Activated CD8-positive, alpha-beta T cell treated with anti-CD3 and anti-CD28 coated beads for 36 hours (primary cell): Measurements from ENCODE around the gene DNM2. TPM values are rescaled to one million over a fixed set of nuclear protein-coding genes. Genes with fewer than 3 reads are reported as not detected.
"Not testable (repeated sequence)": the region's sequence is repeated elsewhere in the genome, so short reads cannot be mapped to it uniquely, and the experiment has no call there.

Experiments
- ATAC-seq: fragments of 200-7000 bp; cut with Tn5 transposase; one replicate; pipeline ENCODE4 v1.10.0; 2021; ENCODE audit warnings: mild to moderate bottlenecking, moderate library complexity
- CTCF ChIA-PET: fragments of 350-600 bp; sonication (Branson Sonifier 250); formaldehyde crosslinking; loops from one replicate; lab custom pipeline; 2021; ENCODE audit warnings: antibody characterized with exemption; lab: Charles Lee
- POLR2A ChIA-PET: fragments of 350-600 bp; sonication (Branson Sonifier 250); formaldehyde crosslinking; loops from one replicate; lab custom pipeline; 2021; ENCODE audit warnings: antibody characterized with exemption; lab: Charles Lee
- DNase-seq: peaks from one replicate; pipeline ENCODE4 v3.0.0-alpha.2; 2020
- H3K27ac Mint-ChIP-seq: one replicate; pipeline ENCODE4 v1.8.0; 2021; ENCODE audit warnings: mild to moderate bottlenecking, mixed read lengths
- H3K27me3 Mint-ChIP-seq: one replicate; pipeline ENCODE4 v1.8.0; 2021; ENCODE audit warnings: mixed read lengths
- H3K36me3 Mint-ChIP-seq: one replicate; pipeline ENCODE4 v1.8.0; 2021; ENCODE audit warnings: low read depth, mixed read lengths
- H3K4me1 Mint-ChIP-seq: one replicate; pipeline ENCODE4 v1.8.0; 2021; ENCODE audit warnings: low read depth, mixed read lengths
- H3K4me3 Mint-ChIP-seq: one replicate; pipeline ENCODE4 v1.8.0; 2021; ENCODE audit warnings: mild to moderate bottlenecking, moderate library complexity, mixed read lengths
- H3K9me3 Mint-ChIP-seq: one replicate; pipeline ENCODE4 v1.8.0; 2021; ENCODE audit warnings: mixed read lengths
- CTCF ChIP-seq: fragments of 200-600 bp; IDR thresholded peaks from one replicate; pipeline ENCODE4 v1.8.0; 2022; ENCODE audit warnings: antibody characterized with exemption, mild to moderate bottlenecking
- intact Hi-C: fragments of 100-400 bp; cut with micrococcal nuclease; formaldehyde crosslinking; loops from one replicate; pipeline ENCODE4 v1.10.0; 2022
- total RNA-seq, 2 experiments: library from RNA; stranded (reverse); gene quantifications; one replicate each; pipeline ENCODE4 v1.2.3, GENCODE V29; 2021

Gene DNM2
- 100 to 1,000 TPM; 151 to 153 TPM for total RNA-seq

DNA sequence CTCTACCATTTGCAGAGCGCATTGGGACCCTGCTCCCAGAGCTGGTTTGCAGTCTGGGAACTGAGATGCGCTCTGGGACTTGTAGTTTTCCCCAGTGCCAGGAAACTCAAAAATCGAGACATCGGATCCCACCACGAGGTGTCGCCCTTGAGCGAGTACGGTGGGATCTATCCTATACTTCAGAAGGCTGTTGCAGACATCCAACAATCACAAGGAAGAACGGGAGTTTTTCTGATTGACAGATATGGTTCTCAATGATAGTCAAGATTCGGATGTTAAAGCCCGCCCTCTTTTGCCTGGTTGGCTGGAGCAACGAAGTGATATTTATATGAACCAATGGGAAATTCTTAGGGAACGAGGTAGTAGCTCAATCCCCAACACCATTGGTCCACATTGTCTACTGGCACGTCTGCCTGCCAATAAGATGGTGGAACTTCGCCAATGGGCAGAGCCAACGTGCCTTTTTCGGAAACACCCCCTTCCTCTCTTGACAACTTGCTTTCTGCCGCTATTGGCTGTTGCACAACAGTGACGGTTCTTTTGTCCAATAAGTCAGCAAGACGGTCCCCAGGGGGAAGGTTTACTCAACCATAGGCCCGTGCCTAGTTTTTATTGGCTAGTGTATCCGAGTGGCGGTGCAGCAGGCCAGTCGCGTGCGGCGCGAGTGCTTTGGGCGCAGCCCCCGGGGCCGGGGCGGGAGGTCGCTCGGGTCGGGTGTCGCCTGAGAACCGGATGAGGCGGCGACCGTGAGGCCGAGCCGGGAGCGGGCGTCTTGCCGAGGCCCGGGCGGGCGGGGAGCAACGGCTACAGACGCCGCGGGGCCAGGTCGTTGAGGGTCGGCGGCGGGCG lies at the start of gene DNM2:
Gene DNM2 (plus strand): TSS at position 724 of the 849 bp plus-strand sequence. CDS start 164 bp downstream, outside the sequence.
- DNase-seq (peak; percentile 98), ATAC-seq (peak; percentile 91)
- peaks cover 30% of the 10 kb centered on the region for H3K4me1 Mint-ChIP-seq
- TF ChIP-seq CTCF = peak; percentile 62
- intact Hi-C loops = loop anchor here (5.0 kb wide), 2 partner anchors 40 to 145 kb away; no protein-coding TSS in a partner anchor
- H3K9me3 Mint-ChIP-seq = no peaks in the 10 kb centered on the region
- H3K4me3 Mint-ChIP-seq = peak within 1 kb of the TSS; percentile 96
- H3K27me3 Mint-ChIP-seq = no peaks in the 10 kb centered on the region
- peaks cover 11% of the 10 kb centered on the region for H3K36me3 Mint-ChIP-seq
- ChIA-PET CTCF (interaction anchor here (0.7 to 6.6 kb wide), 52 partner anchors 9 to 325 kb away, joined by 3 to 87 read pairs (median 5); partner anchors contain the start of genes CARM1, QTRT1 and TMED1), POLR2A (interaction anchor here (0.6 to 2.4 kb wide), 14 partner anchors 13 to 175 kb away, joined by 3 to 13 read pairs (median 4); partner anchors contain the start of genes QTRT1 and TMED1)
- H3K27ac Mint-ChIP-seq = peak within 1 kb of the TSS; percentile 87

DNA sequence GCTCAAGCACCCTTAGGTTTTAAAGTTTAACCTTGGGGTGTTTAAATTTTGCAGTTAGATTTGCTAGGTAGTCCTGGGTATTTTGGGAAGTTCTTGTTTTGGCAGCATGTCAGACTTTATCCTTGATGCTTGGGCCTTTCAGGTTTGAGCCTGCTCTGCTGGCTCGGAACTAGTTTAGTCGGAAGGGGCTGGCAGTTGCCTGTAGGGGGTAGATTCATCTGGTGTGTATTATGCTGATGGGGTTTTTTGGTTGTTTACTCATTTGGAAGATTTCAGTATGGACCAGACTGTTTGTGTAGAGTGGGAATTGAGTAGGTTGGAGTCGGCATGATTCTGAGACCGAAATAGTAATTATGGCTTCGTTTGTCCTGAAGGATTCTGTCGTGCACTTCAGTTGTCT lies 48.6 kb upstream of the DNM2 start:
- Mint-ChIP-seq H3K27me3 (no peaks in the 10 kb centered on the region), H3K27ac (peak overlapping the region; percentile 73), H3K4me3 (no peak overlapping the region), H3K36me3 (peaks cover 40% of the 10 kb centered on the region), H3K4me1 (peaks cover 33% of the 10 kb centered on the region), H3K9me3 (no peaks in the 10 kb centered on the region)
- ChIA-PET POLR2A (interaction anchor here (0.7 to 4.3 kb wide), 3 partner anchors 10 to 14 kb away, joined by 3 to 36 read pairs (median 8); no protein-coding TSS in a partner anchor), CTCF (interaction anchor here (2.0 kb wide), 1 partner anchor 31 kb away, joined by 4 read pairs; no protein-coding TSS in a partner anchor)
- intact Hi-C loops = no loop called here
- TF ChIP-seq CTCF = no peak
- DNase-seq (no peak), ATAC-seq (no peak)

DNA sequence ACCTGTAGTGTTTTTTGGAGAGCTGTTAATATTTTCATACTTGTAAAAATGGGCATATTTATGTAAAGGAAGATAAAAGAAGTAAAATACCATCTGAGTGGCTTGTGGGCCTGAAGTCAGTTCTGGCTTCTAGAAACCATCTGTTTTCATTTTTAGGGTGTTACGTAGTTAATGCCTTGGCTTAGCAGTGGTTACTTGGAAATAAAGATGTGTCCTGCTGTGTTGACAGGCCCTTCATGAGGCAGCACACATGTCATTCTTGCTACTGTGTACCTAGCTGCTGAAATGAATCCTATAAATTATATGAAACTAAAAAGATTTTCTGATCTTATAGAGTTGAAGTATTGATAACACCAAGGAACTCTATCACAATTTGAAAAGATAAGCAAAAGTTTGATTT lies 47.7 kb upstream of the DNM2 start:
- ATAC-seq (no peak), DNase-seq (no peak)
- ChIA-PET POLR2A (interaction anchor here (0.7 to 2.7 kb wide), 8 partner anchors 9 to 66 kb away, joined by 3 to 22 read pairs (median 5); no protein-coding TSS in a partner anchor), CTCF (interaction anchor here (1.1 to 2.1 kb wide), 3 partner anchors 8 to 29 kb away, joined by 3 to 7 read pairs (median 3); no protein-coding TSS in a partner anchor)
- Mint-ChIP-seq H3K4me1 (peaks cover 33% of the 10 kb centered on the region), H3K4me3 (no peak overlapping the region), H3K27ac (no peak overlapping the region), H3K9me3 (no peaks in the 10 kb centered on the region), H3K36me3 (peaks cover 44% of the 10 kb centered on the region), H3K27me3 (no peaks in the 10 kb centered on the region)
- no peak for TF ChIP-seq CTCF
- intact Hi-C loops = no loop called here

- DNase-seq (no peak), ATAC-seq (no peak)
- peaks cover 49% of the 10 kb centered on the region for H3K36me3 Mint-ChIP-seq
- no peak for TF ChIP-seq CTCF
- no peak overlapping the region for H3K27ac Mint-ChIP-seq
- no peaks in the 10 kb centered on the region for H3K9me3 Mint-ChIP-seq
- POLR2A ChIA-PET = interaction anchor here (0.7 to 2.7 kb wide), 12 partner anchors 9 to 31 kb away, joined by 3 to 22 read pairs (median 4); no protein-coding TSS in a partner anchor
- intact Hi-C loops = no loop called here
- CTCF ChIA-PET = interaction anchor here (1.1 to 2.2 kb wide), 5 partner anchors 9 to 46 kb away, joined by 3 to 7 read pairs (median 5); partner anchors contain the start of genes DNM2 and QTRT1
- H3K4me3 Mint-ChIP-seq = no peak overlapping the region
- no peaks in the 10 kb centered on the region for H3K27me3 Mint-ChIP-seq
- H3K4me1 Mint-ChIP-seq = peaks cover 30% of the 10 kb centered on the region
Observed at GRCh38 chr19:10670876-10671804, 46.7 kb upstream of the DNM2 start.

- peaks cover 48% of the 10 kb centered on the region for H3K36me3 Mint-ChIP-seq
- ChIA-PET POLR2A (interaction anchor here (1.3 to 2.7 kb wide), 7 partner anchors 8 to 20 kb away, joined by 4 to 22 read pairs (median 11); no protein-coding TSS in a partner anchor), CTCF (interaction anchor here (1.3 to 3.0 kb wide), 4 partner anchors 28 to 91 kb away, joined by 5 to 11 read pairs (median 8); partner anchors contain the start of genes DNM2 and QTRT1)
- H3K27me3 Mint-ChIP-seq, ATAC-seq, H3K4me3 Mint-ChIP-seq, intact Hi-C loops, H3K27ac Mint-ChIP-seq, H3K9me3 Mint-ChIP-seq, DNase-seq: not testable (repeated sequence)
- peaks cover 25% of the 10 kb centered on the region for H3K4me1 Mint-ChIP-seq
Observed at GRCh38 chr19:10671922-10672321, 46.0 kb upstream of the DNM2 start.

DNA sequence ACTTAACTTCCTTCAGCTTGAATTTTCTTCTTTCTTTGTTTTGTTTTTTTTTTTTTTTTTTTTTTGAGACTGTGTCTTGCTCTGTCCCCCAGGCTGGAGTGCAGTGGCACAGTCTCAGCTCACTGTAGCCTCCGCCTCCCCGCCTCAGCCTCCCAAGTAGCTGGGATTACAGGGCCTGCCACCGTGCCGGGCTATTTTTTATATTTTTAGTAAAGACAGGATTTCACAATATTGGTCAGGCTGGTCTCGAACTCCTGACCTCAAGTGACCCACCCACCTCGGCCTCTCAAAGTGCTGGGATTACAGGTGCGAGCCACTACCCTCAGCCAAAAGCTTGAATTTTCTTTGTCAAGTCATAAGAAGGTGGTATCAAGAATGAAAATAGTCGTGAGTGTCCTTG lies 42.7 kb upstream of the DNM2 start:
- H3K27ac Mint-ChIP-seq, H3K9me3 Mint-ChIP-seq, DNase-seq, H3K4me1 Mint-ChIP-seq, H3K27me3 Mint-ChIP-seq, H3K4me3 Mint-ChIP-seq, ATAC-seq, intact Hi-C loops: not testable (repeated sequence)
- POLR2A ChIA-PET = interaction anchor here (0.7 to 2.1 kb wide), 5 partner anchors 9 to 24 kb away, joined by 3 to 8 read pairs (median 3); no protein-coding TSS in a partner anchor
- CTCF ChIA-PET = interaction anchor here (1.3 to 3.0 kb wide), 2 partner anchors 42 to 94 kb away, joined by 4 to 11 read pairs; partner anchors contain the start of gene DNM2
- peaks cover 66% of the 10 kb centered on the region for H3K36me3 Mint-ChIP-seq
